HG02571 (cell line): Measurements from ENCODE around the gene FAM89B.

Source experiments
- ATAC-seq: cut with Tn5 transposase; IDR thresholded peaks from one replicate; pipeline ENCODE4 v1.9.1; 2021; ENCODE audit warnings: mild to moderate bottlenecking, moderate library complexity; ENCODE audit not compliant: unreplicated experiment

The FAM89B gene

DNA sequence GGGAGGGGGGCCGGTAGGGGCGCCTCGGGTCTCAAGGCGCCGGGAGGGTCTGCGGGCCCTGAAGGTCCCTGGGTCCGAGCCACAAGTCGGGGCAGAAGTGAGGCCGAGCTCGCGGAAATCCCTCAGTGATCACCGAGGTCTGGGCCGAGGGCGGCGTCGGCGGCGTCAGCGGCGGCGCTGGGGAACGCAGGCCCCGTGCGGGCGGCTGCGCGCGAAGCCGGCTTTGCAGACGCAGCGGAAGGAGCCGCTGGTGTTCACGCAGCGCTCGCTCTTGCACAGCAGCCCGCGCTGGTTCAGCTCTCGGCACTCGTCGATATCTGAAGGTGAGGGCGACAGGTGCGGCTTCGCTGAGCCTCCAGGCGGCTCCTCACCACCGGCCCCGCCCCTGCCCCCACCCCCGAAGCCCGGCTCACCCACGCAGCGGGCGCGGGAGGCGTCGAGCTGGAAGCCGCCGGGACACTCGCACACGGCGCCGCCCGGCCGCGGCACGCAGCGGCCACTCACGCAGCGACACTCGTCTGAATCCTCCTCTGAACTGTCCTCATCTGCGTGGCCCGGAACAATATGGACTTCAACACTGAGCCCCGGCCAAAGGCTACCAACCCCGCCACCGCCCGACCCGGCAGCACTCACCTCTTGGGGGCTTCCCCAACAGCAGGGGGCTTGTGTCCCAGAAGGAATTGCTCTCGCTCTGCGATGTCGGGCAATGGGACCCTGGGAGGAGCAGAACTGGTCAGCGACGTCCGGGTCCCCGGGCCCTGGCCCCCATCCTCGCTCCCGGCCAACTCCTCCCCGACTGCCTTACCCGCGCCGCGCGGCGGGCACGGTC, 33.2 kb upstream of the FAM89B start:
- ATAC-seq = no peak

DNA sequence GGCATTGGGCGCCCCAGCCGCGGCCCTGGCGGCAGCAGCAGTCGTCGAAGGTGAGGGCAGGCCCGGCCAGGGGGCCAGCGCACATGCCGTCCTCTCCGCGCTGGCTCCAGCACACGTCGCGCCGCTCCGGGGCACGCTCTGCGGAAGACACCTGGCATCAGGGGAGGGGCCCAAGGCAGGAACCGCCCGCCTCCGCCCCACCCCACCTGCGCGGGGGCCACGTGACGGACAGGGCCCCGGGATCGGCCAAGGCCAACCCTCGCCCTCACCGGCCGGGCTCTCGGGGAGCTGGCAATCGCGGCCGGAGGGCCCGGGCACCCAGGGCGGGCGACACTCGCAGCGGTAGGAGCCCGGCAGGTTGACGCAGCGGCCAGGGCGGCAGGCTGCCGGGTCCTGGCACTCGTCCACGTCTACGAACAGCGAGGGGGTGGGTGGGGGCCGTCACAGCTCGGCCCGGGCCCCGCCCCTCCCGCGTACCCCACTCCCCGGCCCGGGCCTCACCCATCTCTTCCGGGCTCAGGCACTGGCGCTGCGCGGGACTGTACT, 32.5 kb upstream of the FAM89B start:
- ATAC-seq = peak; percentile 50

DNA sequence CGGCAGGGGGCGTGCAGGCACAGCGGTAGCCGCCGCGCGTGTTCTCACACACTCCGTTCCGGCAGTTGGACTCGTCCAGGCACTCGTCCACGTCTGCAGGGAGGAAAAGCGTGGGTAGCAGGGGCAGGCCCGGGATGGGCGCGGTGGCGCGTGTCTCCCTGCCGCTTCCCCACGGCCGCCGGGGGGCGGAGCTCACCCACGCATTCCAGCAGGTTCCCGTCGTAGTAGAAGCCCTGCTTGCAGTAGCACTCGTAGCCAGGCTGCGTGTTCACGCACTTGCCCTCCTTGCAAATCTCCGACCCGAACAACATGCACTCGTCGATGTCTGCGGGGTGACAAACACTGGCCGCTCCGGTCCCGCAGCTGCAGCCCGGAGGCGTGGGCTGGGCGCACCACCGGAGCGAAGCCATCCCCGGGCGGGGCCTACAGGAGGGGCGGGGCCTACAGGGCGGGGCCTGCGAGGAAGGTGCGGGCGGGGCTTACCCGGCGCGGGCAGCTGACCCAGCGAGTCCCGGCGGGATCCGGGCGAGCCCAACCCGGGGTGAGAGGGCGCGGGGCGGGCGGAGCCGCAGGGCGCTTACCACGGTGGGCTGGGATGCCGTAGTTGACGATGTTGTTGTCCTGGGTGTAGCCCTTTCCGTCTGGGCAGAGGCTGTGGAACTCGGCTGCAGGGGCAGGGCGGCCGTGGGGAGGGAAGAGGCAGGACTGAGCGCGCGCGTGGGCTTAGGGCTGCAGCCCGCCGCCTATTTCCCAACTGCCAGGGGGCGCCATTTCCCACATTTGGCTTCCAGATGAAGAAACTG, 31.8 kb upstream of the FAM89B start:
- ATAC-seq = peak; percentile 57

DNA sequence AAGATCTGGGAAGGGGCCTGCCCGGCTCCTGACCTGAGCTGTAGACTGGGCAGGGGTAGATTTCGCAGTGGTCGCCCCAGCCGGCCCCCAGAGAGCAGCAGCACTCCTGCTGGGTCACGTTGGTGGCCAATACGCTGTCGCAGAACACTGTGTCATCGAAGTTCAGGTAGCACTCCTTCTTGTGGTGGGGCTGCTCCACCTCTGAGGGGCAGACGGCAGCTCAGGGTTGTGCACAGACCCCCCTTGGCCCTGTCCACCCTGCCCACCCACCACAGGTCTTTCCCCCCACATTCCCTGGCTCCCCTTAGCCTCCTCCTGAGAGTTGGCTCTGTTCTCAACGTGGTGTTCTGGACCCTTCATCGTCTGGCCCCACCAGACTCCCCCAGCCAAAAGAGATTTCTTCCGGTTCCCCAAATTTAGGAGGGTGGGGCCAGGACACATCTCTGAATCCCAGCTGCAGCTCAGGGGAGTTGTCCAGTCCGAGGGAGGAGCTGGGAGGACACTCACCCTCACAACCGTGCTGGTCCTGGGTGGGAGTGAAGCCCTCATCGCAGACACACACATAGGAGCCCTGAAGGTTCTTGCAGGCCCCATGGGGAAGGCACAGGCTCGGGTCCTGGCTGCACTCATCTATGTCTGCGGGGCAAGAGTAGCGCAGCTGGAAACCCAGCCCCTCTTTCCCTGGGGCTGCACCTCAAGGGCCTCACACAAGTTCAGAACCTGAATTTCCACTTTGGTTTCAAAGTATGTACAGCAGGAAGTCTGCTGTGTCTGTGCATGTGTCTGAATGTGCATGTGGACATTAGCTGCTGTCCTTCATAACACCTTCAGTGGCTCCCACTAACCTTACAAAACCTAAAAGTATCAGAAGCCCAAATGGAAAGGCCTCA, 31.0 kb upstream of the FAM89B start:
- no peak for ATAC-seq

DNA sequence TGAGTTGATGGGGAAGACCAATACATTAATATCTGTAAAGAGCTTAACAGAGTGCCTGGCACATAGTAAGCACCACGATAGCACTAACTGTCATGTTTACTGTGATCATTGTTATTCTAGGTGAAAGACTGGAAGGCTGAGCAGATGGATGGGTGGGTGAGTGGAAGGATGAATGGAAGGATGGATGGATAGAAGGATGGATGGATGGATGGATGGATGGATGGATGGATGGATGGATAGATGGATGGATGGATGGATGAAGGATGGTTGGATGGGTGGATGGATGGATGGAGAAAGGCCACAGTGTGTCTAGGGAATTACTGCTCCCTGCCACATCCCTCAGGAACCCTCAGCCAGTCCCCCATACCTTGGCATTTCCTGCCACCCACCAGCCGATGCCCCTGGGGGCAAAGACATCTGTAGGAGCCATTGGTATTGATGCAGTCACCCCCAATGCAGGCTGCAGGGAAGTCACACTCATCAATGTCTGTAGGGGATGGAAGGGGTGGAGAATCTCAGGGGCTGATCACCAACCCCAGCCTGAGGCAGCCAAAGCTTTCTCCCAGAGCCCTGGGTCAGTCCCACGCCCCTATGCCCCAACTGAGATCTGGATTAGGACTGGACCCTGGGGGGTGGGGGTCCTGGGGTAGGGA, 29.5 kb upstream of the FAM89B start:
- ATAC-seq = no peak

DNA sequence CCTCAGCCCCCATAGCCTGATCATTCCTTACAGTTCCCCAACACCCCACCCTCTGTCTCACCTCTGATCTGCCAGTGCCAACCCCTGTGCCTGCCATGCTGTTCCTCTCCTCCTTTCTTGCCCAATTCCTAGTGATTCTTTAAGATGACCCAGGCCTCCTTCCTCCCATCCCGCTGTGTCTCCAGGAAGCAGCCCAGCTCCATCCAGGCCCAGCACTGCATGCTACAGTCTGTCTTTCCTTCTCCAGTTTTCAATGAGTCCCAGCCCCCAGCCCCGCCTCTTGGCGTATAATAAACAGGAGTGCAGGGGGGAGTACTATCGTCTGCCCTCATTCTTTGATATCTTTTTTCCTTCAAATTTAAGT, 26.5 kb upstream of the FAM89B start:
- ATAC-seq = no peak

DNA sequence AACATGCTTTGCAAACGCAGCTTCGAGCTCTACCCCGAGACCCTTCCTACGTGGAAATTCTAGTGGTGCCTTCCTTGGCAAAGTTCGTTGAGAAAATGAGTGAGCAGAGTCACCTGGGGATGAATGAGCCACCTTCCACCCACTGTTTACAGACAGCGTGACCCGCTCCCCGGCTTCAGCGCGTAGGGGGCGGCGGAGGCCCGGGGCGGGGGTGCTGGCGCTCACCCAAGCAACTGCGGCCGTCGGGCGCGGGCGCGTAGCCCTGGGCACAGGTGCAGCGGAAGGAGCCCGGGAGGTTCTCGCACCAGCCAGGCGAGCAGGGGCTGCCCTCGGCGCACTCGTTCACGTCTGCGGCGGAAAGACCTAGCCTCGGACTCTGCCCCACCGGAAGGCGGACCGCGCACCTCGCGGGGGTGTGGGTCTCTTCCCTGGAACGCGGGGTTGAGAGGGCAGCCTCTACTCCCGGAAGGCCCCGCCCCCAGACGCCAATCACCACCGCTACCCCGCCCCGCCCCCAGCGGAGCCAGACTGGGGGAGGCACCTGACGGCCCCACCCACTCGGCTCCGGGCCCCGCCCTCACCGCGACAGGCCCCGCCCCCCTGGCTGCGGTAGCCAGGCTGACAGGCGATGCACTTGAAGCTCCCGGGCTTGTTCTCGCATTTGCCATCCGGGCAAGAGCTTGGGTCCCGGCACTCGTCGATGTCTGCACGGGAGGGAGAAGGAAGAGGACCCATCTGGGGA, 25.9 kb upstream of the FAM89B start:
- ATAC-seq = peak; percentile 67

DNA sequence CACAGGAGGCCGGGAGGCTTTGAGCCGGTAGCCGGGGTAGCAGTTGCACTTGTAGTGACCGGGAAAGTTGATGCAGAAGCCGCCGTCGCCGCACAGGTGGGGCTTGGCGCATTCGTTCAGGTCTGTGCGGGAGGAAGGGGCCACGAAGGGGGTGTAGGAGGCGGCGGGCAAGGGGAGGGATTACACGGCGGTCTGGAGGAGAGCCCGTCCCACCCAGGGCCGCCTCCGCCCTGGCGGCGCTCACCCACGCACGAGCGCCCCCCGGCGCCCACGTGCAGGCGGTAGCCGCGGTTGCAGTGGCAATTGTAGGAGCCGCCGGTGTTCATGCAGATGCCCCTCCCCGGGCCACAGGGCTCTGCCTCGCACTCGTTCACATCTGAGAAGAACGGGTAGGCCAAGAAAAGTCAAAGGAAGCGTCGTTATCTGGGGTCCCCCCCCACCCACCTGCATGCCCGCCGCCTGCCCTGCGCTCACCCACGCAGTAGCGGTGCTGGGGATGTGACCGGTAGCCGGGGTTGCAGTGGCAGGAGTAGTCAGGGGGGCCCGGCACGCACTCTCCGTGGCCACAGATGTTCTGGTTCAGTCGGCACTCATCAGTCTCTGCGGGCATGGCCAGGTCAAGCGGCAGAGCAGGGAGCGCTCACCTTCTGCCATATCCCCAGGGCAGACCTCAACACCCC, 24.8 kb upstream of the FAM89B start:
- ATAC-seq = no peak

DNA sequence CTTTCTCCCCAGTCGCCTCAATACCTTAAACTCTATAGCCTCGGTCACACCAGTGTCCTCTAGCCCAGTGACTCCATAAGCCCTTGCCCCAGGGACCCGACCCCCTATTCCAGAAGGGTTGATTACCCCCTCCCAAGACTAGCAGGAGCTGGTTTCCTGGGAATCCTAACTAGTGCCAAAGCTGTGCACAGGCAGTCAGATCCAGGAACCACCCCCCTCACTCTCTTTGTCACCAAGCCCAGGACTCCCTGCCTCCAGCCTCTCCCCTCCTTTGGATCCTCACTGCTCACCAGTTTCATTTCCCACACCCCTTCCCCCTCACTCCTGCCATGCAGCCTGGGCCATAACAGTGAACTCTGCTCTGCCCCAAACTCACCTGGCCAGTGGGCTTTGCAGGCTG, 23.9 kb upstream of the FAM89B start:
- ATAC-seq = no peak

DNA sequence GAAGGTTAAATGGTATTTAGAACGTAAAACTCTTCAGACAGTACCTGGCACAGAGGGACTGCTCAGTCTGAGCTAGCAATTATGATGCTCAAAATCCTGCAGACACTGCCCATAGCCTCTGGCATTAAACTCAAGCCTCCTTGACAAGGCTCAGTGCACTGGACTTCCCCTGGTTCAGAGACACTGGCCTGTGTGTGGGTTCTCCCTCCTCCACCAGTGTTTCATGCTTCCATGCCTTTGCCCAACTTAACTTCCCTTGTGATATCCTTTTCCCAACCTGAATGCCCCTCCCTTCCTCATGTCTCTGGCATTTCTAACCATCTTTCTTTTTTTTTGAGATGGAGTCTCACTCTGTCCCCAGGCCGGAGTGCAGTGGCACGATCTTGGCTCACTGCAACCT, 23.2 kb upstream of the FAM89B start:
- no peak for ATAC-seq

DNA sequence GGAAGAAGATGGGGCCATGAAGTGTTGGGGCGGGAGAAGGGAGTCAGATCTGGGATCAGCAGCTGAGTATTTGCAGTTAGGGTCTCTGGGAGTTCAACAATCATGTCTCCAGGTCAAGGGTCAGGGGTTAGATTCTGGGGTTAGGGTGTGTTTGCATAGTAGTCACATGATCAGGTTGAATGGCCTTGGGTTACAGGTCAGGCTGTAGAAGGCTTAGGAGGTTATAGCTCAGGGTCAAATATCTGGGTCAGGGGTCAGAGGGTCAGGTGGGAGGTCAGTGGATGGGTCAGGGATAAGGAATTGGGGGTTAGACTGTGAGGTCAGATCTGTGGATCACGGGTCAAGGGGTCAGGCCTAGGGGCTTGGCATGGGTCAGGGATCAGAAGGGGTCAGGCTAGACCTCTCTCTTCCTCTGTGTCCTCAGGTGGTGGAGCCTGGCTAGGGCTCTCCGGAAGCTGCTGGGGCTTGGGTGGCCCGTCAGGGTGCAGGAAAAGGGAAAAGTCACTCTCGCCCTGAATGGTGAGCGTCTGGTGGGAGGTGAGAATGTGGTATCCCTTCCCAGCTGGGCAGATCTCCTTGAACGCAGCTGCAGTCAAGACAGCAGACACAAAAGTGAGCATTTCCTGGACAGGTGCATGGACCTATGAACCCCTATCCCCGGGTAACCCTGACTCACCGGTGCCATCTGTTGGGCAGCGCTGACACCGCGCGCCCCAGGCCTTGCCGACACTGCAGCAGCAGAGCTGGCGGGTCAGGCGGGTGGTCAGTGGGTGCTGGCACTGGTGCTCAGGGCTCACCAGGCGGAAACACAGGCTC, 20.6 kb upstream of the FAM89B start:
- ATAC-seq = no peak

DNA sequence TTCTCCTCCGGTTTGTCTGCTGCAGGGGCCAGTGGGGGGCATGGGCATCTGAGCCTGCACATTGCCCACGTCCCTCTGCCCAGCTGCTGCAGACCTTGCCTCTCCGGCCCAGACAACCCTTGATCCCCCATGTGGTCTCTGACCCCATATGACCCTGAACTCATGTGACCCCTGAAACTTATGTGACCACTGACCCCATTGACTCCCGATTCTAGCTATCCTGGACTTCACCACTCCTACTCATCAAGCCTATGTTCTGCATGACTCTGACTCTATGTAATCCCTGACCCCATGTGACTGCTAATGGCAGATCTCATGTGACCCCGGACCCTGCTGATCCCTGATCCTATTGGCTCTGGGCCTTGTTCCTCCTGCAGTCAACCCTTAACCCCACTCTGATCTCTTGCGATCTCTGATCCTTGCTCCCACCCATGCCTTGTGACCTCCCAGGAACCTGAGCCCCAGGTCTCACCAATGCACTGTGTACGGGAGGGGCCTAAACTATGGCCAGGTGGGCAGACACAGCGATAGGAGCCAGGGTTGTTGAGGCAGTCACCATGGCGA, 19.9 kb upstream of the FAM89B start:
- ATAC-seq = no peak

DNA sequence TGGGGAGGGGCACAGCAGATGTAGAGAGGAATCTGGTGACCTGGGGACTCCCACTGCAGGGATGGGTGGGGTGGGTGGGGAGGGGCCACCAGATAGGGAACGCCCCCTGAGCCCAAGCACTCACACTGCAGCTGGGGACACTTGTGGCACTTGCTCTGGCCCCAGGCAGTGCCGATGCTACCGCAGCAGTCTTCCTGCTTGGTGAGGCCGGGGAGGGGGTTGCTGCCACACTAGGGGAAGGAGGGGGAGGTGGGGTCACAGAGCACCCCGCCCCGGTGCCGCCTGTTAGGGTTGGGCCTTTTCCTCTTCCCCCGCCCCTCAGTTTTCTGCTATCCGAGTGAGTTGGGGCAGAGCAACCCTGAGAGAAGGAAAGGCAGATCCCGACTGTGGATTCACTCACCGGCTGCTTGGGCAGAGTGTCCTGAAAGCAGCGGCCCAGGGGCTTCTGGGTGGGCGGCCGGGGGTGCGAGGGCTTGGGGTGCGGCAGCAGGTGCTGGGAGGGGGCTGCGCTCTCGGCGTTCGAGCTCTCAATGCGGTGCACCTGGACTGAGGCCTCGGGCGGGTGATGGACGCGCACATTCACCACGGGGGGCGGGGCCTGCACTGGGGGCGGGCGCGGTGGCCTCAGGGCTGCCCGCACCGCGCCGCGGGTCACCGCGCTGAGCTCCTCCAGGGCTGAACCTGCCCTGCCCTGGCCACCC, 18.9 kb upstream of the FAM89B start:
- ATAC-seq = no peak

DNA sequence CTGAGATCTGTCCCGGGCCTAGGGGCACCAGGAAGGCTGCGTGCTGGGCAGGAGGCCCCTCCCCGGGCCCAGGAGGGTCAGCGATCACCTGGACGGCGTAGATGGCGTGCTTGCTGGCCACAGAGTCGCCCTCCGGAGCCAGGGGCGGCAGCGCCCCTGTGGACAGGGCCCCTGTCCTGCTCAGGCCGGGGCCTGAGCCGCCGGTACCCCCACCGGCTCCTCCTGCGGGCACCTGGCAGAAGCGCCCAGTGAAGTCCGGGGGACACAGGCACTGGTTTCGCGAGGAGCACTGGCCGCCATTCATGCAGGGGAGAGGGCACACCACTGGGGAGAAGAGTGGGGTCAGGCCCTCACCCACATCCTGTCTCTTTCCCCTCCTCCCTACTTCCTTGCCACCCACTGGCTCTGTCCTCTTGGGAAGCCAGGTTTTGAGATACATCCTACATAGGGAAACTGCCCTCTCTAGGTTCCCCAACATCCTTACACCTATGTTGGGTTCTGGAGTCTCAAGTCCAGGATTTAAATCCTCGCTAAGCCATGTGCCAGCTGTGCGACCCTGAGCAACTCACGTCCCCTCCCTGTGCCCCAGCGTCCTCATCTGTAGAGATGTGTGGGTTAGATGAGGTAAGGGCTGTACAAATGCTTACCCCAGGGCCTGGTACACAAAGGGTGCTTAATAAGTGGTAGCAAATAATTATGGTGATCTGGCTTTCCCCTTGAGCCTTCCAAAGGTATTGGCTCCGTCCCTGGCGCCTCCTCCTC, 18.1 kb upstream of the FAM89B start:
- no peak for ATAC-seq

DNA sequence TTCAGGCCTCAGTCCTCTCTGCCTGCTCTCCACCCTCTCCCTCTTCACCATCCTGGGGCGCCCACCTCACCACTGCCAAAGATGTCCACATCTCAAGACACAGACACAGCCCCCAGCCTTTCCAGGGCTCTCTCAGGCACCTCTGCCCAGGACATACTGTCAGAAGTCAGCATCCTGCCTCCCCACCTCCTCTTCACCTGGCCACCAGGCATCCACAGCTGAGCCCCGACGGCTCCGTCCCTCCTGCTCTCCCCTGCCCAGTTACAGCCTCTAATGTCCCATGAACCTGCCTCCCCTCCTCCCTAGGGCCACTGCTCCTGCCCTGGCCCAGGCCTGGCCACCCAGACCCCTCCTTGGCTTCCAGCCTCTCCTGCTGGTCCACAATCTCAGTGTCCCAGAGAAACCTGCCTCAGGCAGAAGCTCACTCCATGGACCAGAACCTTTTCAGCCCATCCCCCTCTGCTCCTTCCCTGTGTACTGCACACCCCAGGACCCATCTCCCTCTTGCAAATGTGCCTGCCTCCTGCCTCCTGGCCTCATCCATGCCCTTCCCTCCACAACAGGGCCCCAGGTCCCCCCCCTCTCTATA, 17.4 kb upstream of the FAM89B start:
- no peak for ATAC-seq

DNA sequence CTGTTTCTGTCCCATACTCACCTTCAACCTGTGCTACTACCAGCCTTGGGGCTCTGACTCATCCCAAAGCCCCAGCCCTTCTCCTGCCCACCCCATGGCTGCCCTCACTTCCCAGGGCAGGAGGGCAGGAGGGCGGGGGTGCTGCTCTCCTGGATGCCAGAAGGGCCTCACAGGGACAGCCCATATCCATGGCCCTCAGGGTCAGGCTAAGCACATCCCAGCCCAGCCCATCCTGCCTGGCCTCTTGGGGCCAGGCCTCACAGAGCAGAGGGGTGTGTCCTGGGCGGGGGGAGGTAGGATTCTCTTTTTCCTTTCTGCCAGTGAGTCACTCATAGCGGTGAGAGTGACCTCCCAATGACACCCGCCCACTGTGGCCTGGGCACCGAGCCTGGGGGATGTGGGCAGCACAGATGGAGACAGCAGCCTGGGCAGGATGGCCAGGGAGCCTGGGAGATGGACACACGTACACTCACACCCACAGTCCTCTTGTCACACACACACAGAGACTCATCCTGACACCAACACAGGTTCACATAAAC, 16.6 kb upstream of the FAM89B start:
- no peak for ATAC-seq
